Tibial nerve (tissue), 4 donors: ENCODE results near the gene CKAP5. TPM values are rescaled to one million over a fixed set of nuclear protein-coding genes. Genes with fewer than 3 reads are reported as not detected.

ENCODE experiments used
- DNase-seq, 2 donors: peaks; one replicate each; pipeline ENCODE4 v3.0.0-alpha.2; 2019; ENCODE audit warnings: low spot score in 2 of 2
- H3K27ac ChIP-seq, 4 donors: fragments of 200-600 bp; sonication (generic) in 3 of 4; one replicate each; pipeline ENCODE4 v1.5.1; 2017 to 2019; ENCODE audit warnings: mild to moderate bottlenecking in 1 of 4
- H3K27me3 ChIP-seq, 2 donors: fragments of 200-600 bp; sonication (generic) in 1 of 2; one replicate each; pipeline versions ENCODE4 v1.5.1 to v1.6.0; 2017 to 2019
- H3K36me3 ChIP-seq, 3 donors: fragments of 200-600 bp; sonication (generic); one replicate each; pipeline ENCODE4 v1.5.1; 2018 to 2019
- H3K4me1 ChIP-seq, 4 donors: fragments of 200-600 bp; sonication (generic) in 3 of 4; one replicate each; pipeline ENCODE4 v1.5.1; 2017 to 2019
- H3K4me3 ChIP-seq, 4 donors: fragments of 200-600 bp; sonication (generic) in 3 of 4; one replicate each; pipeline ENCODE4 v1.5.1; 2017 to 2019; ENCODE audit warnings: mild to moderate bottlenecking in 1 of 4, moderate library complexity in 1 of 4
- H3K9me3 ChIP-seq, 4 donors: fragments of 200-600 bp; sonication (generic) in 3 of 4; one replicate each; pipeline ENCODE4 v1.5.1; 2017 to 2019
- CTCF ChIP-seq, 5 experiments: fragments of 200-600 bp in 3 of 5; fragments of 450-650 bp in 2 of 5; sonication (generic) in 3 of 5; IDR thresholded peaks; one replicate each; pipeline ENCODE4 v1.5.1; 2016 to 2019; ENCODE audit warnings: antibody characterized with exemption in 5 of 5, mild to moderate bottlenecking in 3 of 5, moderate library complexity in 2 of 5
- EP300 ChIP-seq, 2 donors: sonication (generic); formaldehyde crosslinking; IDR thresholded peaks; one replicate each; pipeline ENCODE4 v1.6.1; 2017; ENCODE audit warnings: antibody characterized with exemption in 2 of 2, mild to moderate bottlenecking in 1 of 2
- POLR2A ChIP-seq, 2 donors: fragments of 450-650 bp; IDR thresholded peaks; one replicate each; pipeline ENCODE4 v1.6.1; 2017; ENCODE audit warnings: antibody characterized with exemption in 2 of 2, mild to moderate bottlenecking in 2 of 2, moderate library complexity in 2 of 2
- WGBS, 2 donors: methylation state at CpG; one replicate each; pipeline ENCODE4 v1.1.5; 2018; 5-methylcytosine and 5-hydroxymethylcytosine counted together
- small RNA-seq: library from RNA; depleted of rRNA; stranded (forward); fragments of <200 nt; gene quantifications from one replicate; pipeline ENCODE3, GENCODE V24; 2016
- total RNA-seq, 4 donors: library from RNA; depleted of rRNA; stranded (reverse); fragments of >200 nt; gene quantifications; one replicate each; pipeline ENCODE4 v1.1.0, GENCODE V29; 2016

CKAP5 gene
- total RNA-seq, 4 donors from 2014 or later: 36.9 to 52.7 (median 47.7) TPM

- Histone ChIP-seq H3K4me1 (peaks cover 0 to 59% (median 32%) of the 10 kb centered on the region in 4 donors), H3K27me3 (no peaks in the 10 kb centered on the region), H3K9me3 (no peaks in the 10 kb centered on the region), H3K4me3 (no peak overlapping the region), H3K27ac (peak overlapping the region in 2 of 4 donors; percentile 58 to 64), H3K36me3 (peaks cover 2 to 77% (median 26%) of the 10 kb centered on the region in 3 donors)
- no peak for TF ChIP-seq CTCF (IDR thresholded peaks at IDR 0.05)
- no peak for TF ChIP-seq POLR2A (IDR thresholded peaks at IDR 0.05)
- TF ChIP-seq EP300 (IDR thresholded peaks at IDR 0.05): no peak
- WGBS, 2 donors: 76 to 83% methylated on average over 5 to 7 of the region's 7 CpGs
- no peak for DNase-seq
Measured at GRCh38 chr11:46694607-46695006, 151.5 kb downstream of the CKAP5 start.

GRCh38 chr11:46694072-46694471 is 152.0 kb downstream of the CKAP5 start:
- no peaks in the 10 kb centered on the region for H3K27me3 ChIP-seq
- no peak overlapping the region for H3K4me3 ChIP-seq
- TF ChIP-seq CTCF (IDR thresholded peaks at IDR 0.05) (no peak), POLR2A (IDR thresholded peaks at IDR 0.05) (no peak), EP300 (IDR thresholded peaks at IDR 0.05) (no peak)
- no peaks in the 10 kb centered on the region for H3K9me3 ChIP-seq
- peak overlapping the region in 2 of 4 donors; percentile 58 to 64 for H3K27ac ChIP-seq
- WGBS, 2 donors: 78 to 84% methylated on average over 6 of the region's 6 CpGs
- DNase-seq: no peak
- H3K36me3 ChIP-seq: peaks cover 2 to 82% (median 26%) of the 10 kb centered on the region in 3 donors
- peaks cover 0 to 54% (median 26%) of the 10 kb centered on the region in 4 donors for H3K4me1 ChIP-seq

- Histone ChIP-seq H3K27ac (peak overlapping the region in 2 of 4 donors; percentile 58 to 64), H3K36me3 (peaks cover 2 to 87% (median 26%) of the 10 kb centered on the region in 3 donors)
Measured at GRCh38 chr11:46693597-46694012, 152.5 kb downstream of the CKAP5 start.

More at GRCh38 chr11:46693597-46694012, 152.5 kb downstream of the CKAP5 start:
- Histone ChIP-seq H3K4me1 (peaks cover 0 to 49% (median 22%) of the 10 kb centered on the region in 4 donors), H3K9me3 (no peaks in the 10 kb centered on the region), H3K27me3 (no peaks in the 10 kb centered on the region), H3K4me3 (no peak overlapping the region)
- DNase-seq: no peak
- 69 to 71% methylated on average over 1 to 2 of the region's 2 CpGs for WGBS, 2 donors
- no peak for TF ChIP-seq CTCF (IDR thresholded peaks at IDR 0.05)
- TF ChIP-seq EP300 (IDR thresholded peaks at IDR 0.05): no peak
- no peak for TF ChIP-seq POLR2A (IDR thresholded peaks at IDR 0.05)

Small RNA genes lying within 50 kb of the gene (small RNA-seq; reads per million reads assigned to genes)
- gene MIR5582 (not detected), gene RF00573 (not detected), gene SNORD67 (37.2 reads per million, percentile 94 among the genes with 10 or more reads in this experiment)

Other genes with a start within 250 kb of the CKAP5 start
- 1 to 10 TPM in 3 of 4 donors, under 1 TPM in 1; 0.59 to 5.2 (median 2.6) TPM for gene HARBI1, start 229.1 kb downstream of the CKAP5 start, total RNA-seq
- 100 to 1,000 TPM; 113 to 203 (median 139) TPM for gene ATG13, start 228.7 kb downstream of the CKAP5 start, total RNA-seq
- gene ARHGAP1, start 145.7 kb downstream of the CKAP5 start, total RNA-seq: 10 to 100 TPM; 47.9 to 83.0 (median 59.8) TPM
- 10 to 100 TPM in 3 of 4 donors, 1 to 10 TPM in 1; 8.8 to 21.6 (median 13.7) TPM for gene ZNF408, start 145.2 kb downstream of the CKAP5 start, total RNA-seq
- not detected for gene F2, start 127.1 kb downstream of the CKAP5 start, total RNA-seq
- 100 to 1,000 TPM in 1 of 4 donors, 10 to 100 TPM in 3; 24.3 to 105 (median 52.9) TPM for gene LRP4, start 72.3 kb upstream of the CKAP5 start, total RNA-seq
- 10 to 100 TPM; 35.3 to 51.9 (median 39.7) TPM for gene CSTPP1, start 90.5 kb upstream of the CKAP5 start, total RNA-seq